GM18951 (cell line): ENCODE data around the gene PPP1R14C.

Experiments used
- POLR2A ChIP-seq: IDR thresholded peaks from 4 replicates; pipeline ENCODE4 v1.6.1; 2011; ENCODE audit warnings: mild to moderate bottlenecking; ENCODE audit not compliant: insufficient read length, insufficient read depth; ENCODE audit errors: extremely low read depth
- in situ Hi-C: fragments of 300-500 bp; cut with MboI; formaldehyde crosslinking; loops from one replicate; pipeline ENCODE4 v1.12.0; 2022; ENCODE audit warnings: low sequenced_read_pairs, mixed read lengths, inconsistent platforms; ENCODE audit not compliant: unreplicated experiment

The PPP1R14C gene

GRCh38 chr6:150201285-150201684 lies 58.4 kb downstream of the PPP1R14C start:
- in situ Hi-C loops = no loop called here
- no peak for TF ChIP-seq POLR2A

GRCh38 chr6:150201772-150202329 lies 59.0 kb downstream of the PPP1R14C start:
- TF ChIP-seq POLR2A = no peak
- in situ Hi-C loops = no loop called here

GRCh38 chr6:150202404-150202803 lies 59.6 kb downstream of the PPP1R14C start:
- in situ Hi-C loops = no loop called here
- TF ChIP-seq POLR2A = no peak

GRCh38 chr6:150202934-150203333 lies 60.1 kb downstream of the PPP1R14C start:
- no peak for TF ChIP-seq POLR2A
- in situ Hi-C loops = no loop called here

GRCh38 chr6:150203378-150203777 lies 60.5 kb downstream of the PPP1R14C start:
- no peak for TF ChIP-seq POLR2A
- in situ Hi-C loops = no loop called here

- TF ChIP-seq POLR2A = no peak
- in situ Hi-C loops = no loop called here
Measured at GRCh38 chr6:150203871-150204545, 61.2 kb downstream of the PPP1R14C start.

GRCh38 chr6:150204705-150205472 lies 62.0 kb downstream of the PPP1R14C start:
- TF ChIP-seq POLR2A = no peak
- in situ Hi-C loops = no loop called here

GRCh38 chr6:150207931-150208570 lies 65.2 kb downstream of the PPP1R14C start:
- no peak for TF ChIP-seq POLR2A

GRCh38 chr6:150208611-150209352 lies 65.9 kb downstream of the PPP1R14C start:
- in situ Hi-C loops = no loop called here
- no peak for TF ChIP-seq POLR2A

More at GRCh38 chr6:150207931-150208570, 65.2 kb downstream of the PPP1R14C start:
- in situ Hi-C loops = no loop called here

GRCh38 chr6:150209415-150209814 lies 66.6 kb downstream of the PPP1R14C start:
- in situ Hi-C loops = no loop called here
- TF ChIP-seq POLR2A = no peak

- TF ChIP-seq POLR2A = no peak
- in situ Hi-C loops = no loop called here
Measured at GRCh38 chr6:150211700-150212511, 69.1 kb downstream of the PPP1R14C start.

- no peak for TF ChIP-seq POLR2A
- in situ Hi-C loops = no loop called here
Measured at GRCh38 chr6:150212778-150213177, 69.9 kb downstream of the PPP1R14C start.
